RWPE1 (cell line): ENCODE data around the gene MBNL2.
A peak's percentile ranks its signal among the peaks of the same experiment; 100 is the strongest.

Experiments
- CTCF ChIA-PET: fragments of 350-600 bp; sonication (Branson Sonifier 250); formaldehyde crosslinking; extraction: SDS; loops from one replicate; lab custom pipeline; 2021; lab: Yijun Ruan, JAX
- POLR2A ChIA-PET: fragments of 400-600 bp; formaldehyde crosslinking; extraction: SDS; loops from one replicate; lab custom pipeline; 2020; ENCODE audit warnings: antibody characterized with exemption; ENCODE audit not compliant: low non-redundant PET; lab: Yijun Ruan, JAX
- DNase-seq: peaks from one replicate; pipeline ENCODE4 v3.0.0; 2012; ENCODE audit warnings: low spot score
- H3K27ac ChIP-seq: fragments of 450-650 bp; 2 replicates; pipeline ENCODE4 v1.5.1; 2017
- CTCF ChIP-seq: fragments of 450-650 bp; conservative IDR thresholded peaks from 2 replicates; pipeline ENCODE4 v1.5.1; 2017; ENCODE audit warnings: low read depth, mild to moderate bottlenecking

Gene MBNL2

GRCh38 chr13:97249796-97250495, 27.8 kb downstream of the MBNL2 start:
- H3K27ac ChIP-seq, result no peak overlapping the region
- ChIA-PET POLR2A (interaction anchor here (0.5 kb wide), 1 partner anchor 13 kb away, joined by 3 read pairs; no protein-coding TSS in a partner anchor), CTCF (interaction anchor here (0.8 kb wide), 1 partner anchor 27 kb away, joined by 3 read pairs; no protein-coding TSS in a partner anchor)
- DNase-seq, result no peak
- no peak for TF ChIP-seq CTCF

GRCh38 chr13:97250560-97250959, 28.4 kb downstream of the MBNL2 start:
- no peak overlapping the region for H3K27ac ChIP-seq
- no peak for TF ChIP-seq CTCF
- ChIA-PET POLR2A (no interaction called here), CTCF (interaction anchor here (0.8 kb wide), 1 partner anchor 27 kb away, joined by 3 read pairs; no protein-coding TSS in a partner anchor)
- no peak for DNase-seq

- TF ChIP-seq CTCF, result no peak
- no peak overlapping the region for H3K27ac ChIP-seq
- ChIA-PET POLR2A (no interaction called here), CTCF (interaction anchor here (0.6 kb wide), 1 partner anchor 69 kb away, joined by 4 read pairs; no protein-coding TSS in a partner anchor)
- DNase-seq, result no peak
Observed at GRCh38 chr13:97252735-97253134, 30.6 kb downstream of the MBNL2 start.

- no peak for TF ChIP-seq CTCF
- POLR2A ChIA-PET, result no interaction called here
- peak overlapping the region; percentile 44 for H3K27ac ChIP-seq
- no peak for DNase-seq
- CTCF ChIA-PET, result interaction anchor here (0.6 to 0.9 kb wide), 2 partner anchors 13 to 296 kb away, joined by 3 to 5 read pairs; no protein-coding TSS in a partner anchor
Observed at GRCh38 chr13:97253581-97254293, 31.6 kb downstream of the MBNL2 start.

- CTCF ChIA-PET, result interaction anchor here (0.9 kb wide), 1 partner anchor 12 kb away, joined by 5 read pairs; no protein-coding TSS in a partner anchor
- H3K27ac ChIP-seq, result no peak overlapping the region
- no peak for TF ChIP-seq CTCF
- POLR2A ChIA-PET, result no interaction called here
- peak; percentile 85 for DNase-seq
Observed at GRCh38 chr13:97254816-97255215, 32.7 kb downstream of the MBNL2 start.

- DNase-seq, result no peak
- CTCF ChIA-PET, result no interaction called here
- no peak overlapping the region for H3K27ac ChIP-seq
- TF ChIP-seq CTCF, result no peak
- POLR2A ChIA-PET, result no interaction called here
Observed at GRCh38 chr13:97255515-97256021, 33.4 kb downstream of the MBNL2 start.
